ENCODE measurements around the gene ELFN2. TPM values are rescaled to one million over a fixed set of nuclear protein-coding genes. Genes with fewer than 3 reads are reported as not detected.

The ELFN2 gene
- total RNA-seq, 1 donor from 2014 or later = 0.26 TPM

GRCh38 chr22:37377927-37378326 is 49.4 kb downstream of the ELFN2 start:
- H3K36me3 ChIP-seq (ENCODE audit: control insufficient read depth, insufficient read depth, low read length) = no peaks in the 10 kb centered on the region
- H3K27me3 ChIP-seq (ENCODE audit: control insufficient read depth, insufficient read depth, low read length) = peaks cover 5% of the 10 kb centered on the region
- no peak for DNase-seq (ENCODE audit: low read depth)
- no peak overlapping the region for H3K4me3 ChIP-seq (ENCODE audit: low read depth, low read length)
- peak; percentile 83 for FAIRE-seq
- TF ChIP-seq, protein P1, sequence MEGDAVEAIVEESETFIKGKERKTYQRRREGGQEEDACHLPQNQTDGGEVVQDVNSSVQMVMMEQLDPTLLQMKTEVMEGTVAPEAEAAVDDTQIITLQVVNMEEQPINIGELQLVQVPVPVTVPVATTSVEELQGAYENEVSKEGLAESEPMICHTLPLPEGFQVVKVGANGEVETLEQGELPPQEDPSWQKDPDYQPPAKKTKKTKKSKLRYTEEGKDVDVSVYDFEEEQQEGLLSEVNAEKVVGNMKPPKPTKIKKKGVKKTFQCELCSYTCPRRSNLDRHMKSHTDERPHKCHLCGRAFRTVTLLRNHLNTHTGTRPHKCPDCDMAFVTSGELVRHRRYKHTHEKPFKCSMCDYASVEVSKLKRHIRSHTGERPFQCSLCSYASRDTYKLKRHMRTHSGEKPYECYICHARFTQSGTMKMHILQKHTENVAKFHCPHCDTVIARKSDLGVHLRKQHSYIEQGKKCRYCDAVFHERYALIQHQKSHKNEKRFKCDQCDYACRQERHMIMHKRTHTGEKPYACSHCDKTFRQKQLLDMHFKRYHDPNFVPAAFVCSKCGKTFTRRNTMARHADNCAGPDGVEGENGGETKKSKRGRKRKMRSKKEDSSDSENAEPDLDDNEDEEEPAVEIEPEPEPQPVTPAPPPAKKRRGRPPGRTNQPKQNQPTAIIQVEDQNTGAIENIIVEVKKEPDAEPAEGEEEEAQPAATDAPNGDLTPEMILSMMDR (IDR thresholded peaks at IDR 0.05; ENCODE audit: insufficient read depth, low read length, severe bottlenecking) = no peak

DNA sequence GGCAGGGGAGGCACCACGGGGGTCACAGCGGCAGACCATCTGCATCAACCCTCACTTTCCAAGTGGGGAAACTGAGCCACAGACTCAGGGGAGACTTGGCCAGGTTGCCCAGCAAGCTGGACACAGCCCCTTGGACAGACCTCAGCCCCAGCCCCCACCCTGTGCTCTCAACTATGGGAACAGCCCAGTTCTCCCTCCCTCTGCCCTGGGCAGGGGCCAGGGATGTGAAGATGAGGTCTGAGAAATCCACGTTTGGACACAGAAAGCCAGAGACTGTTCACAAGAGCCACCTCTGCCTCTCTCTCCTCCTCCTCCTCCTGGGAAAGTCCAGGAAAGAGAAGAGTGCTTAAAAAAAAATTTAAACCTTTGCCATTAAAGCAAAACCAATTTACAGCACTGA is 50.1 kb downstream of the ELFN2 start:
- TF ChIP-seq, protein P1 (IDR thresholded peaks at IDR 0.05; ENCODE audit: insufficient read depth, low read length, severe bottlenecking) = no peak
- DNase-seq (ENCODE audit: low read depth) (no peak), FAIRE-seq (no peak)
- no peaks in the 10 kb centered on the region for H3K36me3 ChIP-seq (ENCODE audit: control insufficient read depth, insufficient read depth, low read length)
- peaks cover 5% of the 10 kb centered on the region for H3K27me3 ChIP-seq (ENCODE audit: control insufficient read depth, insufficient read depth, low read length)
- H3K4me3 ChIP-seq (ENCODE audit: low read depth, low read length) = no peak overlapping the region

- H3K27me3 ChIP-seq (ENCODE audit: control insufficient read depth, insufficient read depth, low read length) = peaks cover 5% of the 10 kb centered on the region
- no peak overlapping the region for H3K4me3 ChIP-seq (ENCODE audit: low read depth, low read length)
- H3K36me3 ChIP-seq (ENCODE audit: control insufficient read depth, insufficient read depth, low read length) = no peaks in the 10 kb centered on the region
- DNase-seq (ENCODE audit: low read depth) = no peak
- peak; percentile 32 for FAIRE-seq
- TF ChIP-seq, protein P1 (IDR thresholded peaks at IDR 0.05; ENCODE audit: insufficient read depth, low read length, severe bottlenecking) = no peak
Observed at GRCh38 chr22:37376643-37377042, 50.6 kb downstream of the ELFN2 start.

GRCh38 chr22:37375801-37376200 is 51.5 kb downstream of the ELFN2 start:
- TF ChIP-seq, protein P1 (IDR thresholded peaks at IDR 0.05; ENCODE audit: insufficient read depth, low read length, severe bottlenecking) = no peak
- Histone ChIP-seq H3K4me3 (ENCODE audit: low read depth, low read length) (no peak overlapping the region), H3K27me3 (ENCODE audit: control insufficient read depth, insufficient read depth, low read length) (peaks cover 5% of the 10 kb centered on the region), H3K36me3 (ENCODE audit: control insufficient read depth, insufficient read depth, low read length) (no peaks in the 10 kb centered on the region)
- FAIRE-seq (no peak), DNase-seq (ENCODE audit: low read depth) (no peak)

DNA sequence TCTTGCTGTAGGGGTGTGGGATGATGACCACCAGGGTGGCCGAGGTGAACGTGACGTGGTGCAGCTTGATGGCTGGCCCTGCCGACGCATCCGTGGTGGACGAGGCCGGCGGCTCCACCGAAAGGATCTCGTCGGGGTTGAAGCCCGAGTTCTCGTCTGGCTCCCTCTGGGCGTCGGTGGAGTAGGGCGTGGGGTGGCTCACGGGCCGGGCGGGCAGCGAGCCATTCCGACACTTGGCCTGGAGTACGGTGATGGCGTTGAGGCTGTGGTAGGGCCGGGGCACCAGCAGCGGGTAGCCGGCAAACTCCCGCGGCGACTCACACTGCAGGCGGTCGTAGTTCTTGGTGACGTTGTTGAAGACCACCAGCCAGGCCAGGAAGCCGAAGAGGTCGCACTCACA is 52.7 kb downstream of the ELFN2 start:
- DNase-seq (ENCODE audit: low read depth) = no peak
- peaks cover 2% of the 10 kb centered on the region for H3K27me3 ChIP-seq (ENCODE audit: control insufficient read depth, insufficient read depth, low read length)
- FAIRE-seq = no peak
- no peak overlapping the region for H3K4me3 ChIP-seq (ENCODE audit: low read depth, low read length)
- TF ChIP-seq, protein P1 (IDR thresholded peaks at IDR 0.05; ENCODE audit: insufficient read depth, low read length, severe bottlenecking) = no peak
- H3K36me3 ChIP-seq (ENCODE audit: control insufficient read depth, insufficient read depth, low read length) = no peaks in the 10 kb centered on the region

DNA sequence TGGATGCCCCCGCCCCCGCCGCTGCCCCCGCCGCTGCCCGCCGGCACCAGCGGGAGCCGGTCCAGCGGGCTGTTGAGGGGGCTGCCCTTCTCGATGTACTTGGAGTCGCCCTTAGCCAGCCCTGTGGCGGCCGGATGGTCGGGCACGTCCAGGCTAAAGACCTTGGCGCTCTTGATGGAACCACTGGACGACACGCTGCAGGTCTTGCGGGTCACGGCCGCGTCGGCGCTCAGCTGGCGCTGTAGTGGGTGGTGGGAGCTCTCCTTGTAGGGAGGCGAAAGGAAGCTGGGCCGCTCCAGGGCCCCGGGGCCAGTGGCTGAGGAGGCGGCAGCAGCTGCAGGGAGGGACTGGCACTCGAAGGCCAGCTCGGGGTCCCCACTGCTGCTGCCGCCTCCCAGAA is 53.8 kb downstream of the ELFN2 start:
- TF ChIP-seq, protein P1 (IDR thresholded peaks at IDR 0.05; ENCODE audit: insufficient read depth, low read length, severe bottlenecking) = no peak
- Histone ChIP-seq H3K36me3 (ENCODE audit: control insufficient read depth, insufficient read depth, low read length) (no peaks in the 10 kb centered on the region), H3K4me3 (ENCODE audit: low read depth, low read length) (no peak overlapping the region), H3K27me3 (ENCODE audit: control insufficient read depth, insufficient read depth, low read length) (no peaks in the 10 kb centered on the region)
- DNase-seq (ENCODE audit: low read depth) = no peak
- FAIRE-seq = no peak

Measured in bronchial epithelial cell (primary cell).